CD14-positive monocyte (primary cell): ENCODE data around the gene GRM4. TPM values are rescaled to one million over a fixed set of nuclear protein-coding genes. Genes with fewer than 3 reads are reported as not detected.

Experiments used
- DNase-seq, 3 donors: peaks; one replicate each; pipeline ENCODE4 v3.0.0-alpha.2; 2011 to 2022
- H2AFZ ChIP-seq: 2 replicates; pipeline ENCODE4 v1.6.0; 2012; ENCODE audit warnings: mild to moderate bottlenecking, low read depth, low read length, inconsistent platforms; ENCODE audit not compliant: insufficient read depth, poor library complexity, severe bottlenecking
- H3K27ac ChIP-seq, 2 donors: 1 replicate in 1 of 2; 2 replicates in 1 of 2; pipeline ENCODE4 v1.5.1; 2012 to 2013; ENCODE audit warnings: low read length in 2 of 2, control low read depth in 1 of 2, inconsistent platforms in 1 of 2, low read depth in 1 of 2, mild to moderate bottlenecking in 1 of 2
- H3K27me3 ChIP-seq, 2 donors: one replicate each; pipeline versions ENCODE4 v1.6.0 to v1.6.1; 2011 to 2013; ENCODE audit warnings: low read length in 2 of 2; ENCODE audit not compliant: control insufficient read depth in 2 of 2, insufficient read depth in 2 of 2
- H3K36me3 ChIP-seq, 2 donors: replicated peaks in 1 of 2; 1 replicate in 1 of 2; 2 replicates in 1 of 2; pipeline versions ENCODE4 v1.5.1 to v1.6.1; 2012 to 2013; ENCODE audit warnings: low read length in 2 of 2, control low read depth in 1 of 2, inconsistent platforms in 1 of 2, mild to moderate bottlenecking in 1 of 2; ENCODE audit not compliant: insufficient read depth in 2 of 2, control insufficient read depth in 1 of 2
- H3K4me1 ChIP-seq, 2 donors: 1 replicate in 1 of 2; 2 replicates in 1 of 2; pipeline versions ENCODE4 v1.5.1 to v1.6.1; 2012 to 2013; ENCODE audit warnings: low read length in 2 of 2, control low read depth in 1 of 2, inconsistent platforms in 1 of 2, mild to moderate bottlenecking in 1 of 2, moderate library complexity in 1 of 2; ENCODE audit not compliant: insufficient read depth in 2 of 2, control insufficient read depth in 1 of 2
- H3K4me2 ChIP-seq: replicated peaks from 2 replicates; pipeline ENCODE3; 2012; ENCODE audit warnings: low read length, moderate library complexity, mild to moderate bottlenecking; ENCODE audit not compliant: poor library complexity, severe bottlenecking; ENCODE audit errors: extremely low read depth
- H3K4me3 ChIP-seq, 3 experiments: fragments of 200-600 bp in 1 of 3; sonication (generic) in 1 of 3; replicated peaks in 1 of 3; 1 replicate in 2 of 3; 2 replicates in 1 of 3; pipeline ENCODE4 v1.5.1; 2011 to 2013; ENCODE audit warnings: low read length in 3 of 3, mild to moderate bottlenecking in 3 of 3, control low read depth in 2 of 3, low read depth in 2 of 3, inconsistent platforms in 1 of 3, moderate library complexity in 1 of 3
- H3K79me2 ChIP-seq: 2 replicates; pipeline ENCODE4 v1.6.0; 2012; ENCODE audit warnings: mild to moderate bottlenecking, control low read depth, inconsistent platforms, low read length, moderate library complexity; ENCODE audit not compliant: insufficient read depth
- H3K9ac ChIP-seq: 2 replicates; pipeline ENCODE4 v1.6.0; 2017; ENCODE audit warnings: low read length, mild to moderate bottlenecking; ENCODE audit not compliant: insufficient read depth, poor library complexity, severe bottlenecking
- H3K9me3 ChIP-seq, 2 donors: replicated peaks in 1 of 2; 1 replicate in 1 of 2; 2 replicates in 1 of 2; pipeline versions ENCODE4 v1.5.1 to v1.6.1; 2012 to 2013; ENCODE audit warnings: low read length in 2 of 2, control low read depth in 1 of 2; ENCODE audit not compliant: control insufficient read depth in 1 of 2, insufficient read depth in 1 of 2
- H4K20me1 ChIP-seq: 2 replicates; pipeline ENCODE4 v1.6.0; 2012; ENCODE audit warnings: mild to moderate bottlenecking, low read length, control low read depth, moderate library complexity; ENCODE audit not compliant: insufficient read depth
- H3K27ac Mint-ChIP-seq, 7 donors: one replicate each; pipeline ENCODE4 v1.8.0; 2020; ENCODE audit warnings: mild to moderate bottlenecking in 7 of 7, mixed read lengths in 7 of 7, moderate library complexity in 6 of 7, inconsistent platforms in 2 of 7
- H3K27me3 Mint-ChIP-seq, 3 donors: one replicate each; pipeline ENCODE4 v1.8.0; 2021 to 2022; ENCODE audit warnings: low read depth in 3 of 3, mild to moderate bottlenecking in 3 of 3, mixed read lengths in 3 of 3, moderate library complexity in 3 of 3, inconsistent platforms in 1 of 3
- H3K36me3 Mint-ChIP-seq, 2 donors: one replicate each; pipeline ENCODE4 v1.8.0; 2020; ENCODE audit warnings: mixed read lengths in 2 of 2, inconsistent platforms in 1 of 2, mild to moderate bottlenecking in 1 of 2
- H3K4me1 Mint-ChIP-seq: one replicate; pipeline ENCODE4 v1.8.0; 2020; ENCODE audit warnings: mild to moderate bottlenecking, mixed read lengths
- H3K4me3 Mint-ChIP-seq, 2 donors: one replicate each; pipeline ENCODE4 v1.8.0; 2020; ENCODE audit warnings: mild to moderate bottlenecking in 2 of 2, mixed read lengths in 2 of 2, moderate library complexity in 1 of 2
- H3K9me3 Mint-ChIP-seq, 7 donors: one replicate each; pipeline ENCODE4 v1.8.0; 2020 to 2022; ENCODE audit warnings: mixed read lengths in 7 of 7, mild to moderate bottlenecking in 6 of 7, moderate library complexity in 6 of 7, inconsistent platforms in 2 of 7
- WGBS: methylation state at CpG from one replicate; pipeline ENCODE4 v1.1.5; 2013; ENCODE audit warnings: missing lambda C conversion rate; ENCODE audit not compliant: insufficient coverage; 5-methylcytosine and 5-hydroxymethylcytosine counted together
- intact Hi-C, 2 donors: fragments of 100-400 bp; cut with micrococcal nuclease; formaldehyde crosslinking; loops; one replicate each; pipeline versions ENCODE4 v1.15.0 to v1.15.1; 2023
- polyA plus RNA-seq, 3 donors: library from polyadenylated mRNA; depleted of rRNA in 1 of 3; unstranded in 2 of 3; stranded (reverse) in 1 of 3; fragments of 300-500 nt in 2 of 3; fragments of >200 nt in 1 of 3; fragmentation: Illumina TruSeq in 2 of 3; gene quantifications; 1 replicate in 2 of 3; 2 replicates in 1 of 3; pipeline ENCODE4 v1.2.3, GENCODE V29; 2012 to 2021
- TF ChIP-seq, protein P1 (sequence below): fragments of 200-600 bp; IDR thresholded peaks from one replicate; pipeline ENCODE4 v1.8.0; 2022; ENCODE audit warnings: antibody characterized with exemption, mild to moderate bottlenecking

GRM4 gene
- polyA plus RNA-seq, 3 donors: not detected

DNA sequence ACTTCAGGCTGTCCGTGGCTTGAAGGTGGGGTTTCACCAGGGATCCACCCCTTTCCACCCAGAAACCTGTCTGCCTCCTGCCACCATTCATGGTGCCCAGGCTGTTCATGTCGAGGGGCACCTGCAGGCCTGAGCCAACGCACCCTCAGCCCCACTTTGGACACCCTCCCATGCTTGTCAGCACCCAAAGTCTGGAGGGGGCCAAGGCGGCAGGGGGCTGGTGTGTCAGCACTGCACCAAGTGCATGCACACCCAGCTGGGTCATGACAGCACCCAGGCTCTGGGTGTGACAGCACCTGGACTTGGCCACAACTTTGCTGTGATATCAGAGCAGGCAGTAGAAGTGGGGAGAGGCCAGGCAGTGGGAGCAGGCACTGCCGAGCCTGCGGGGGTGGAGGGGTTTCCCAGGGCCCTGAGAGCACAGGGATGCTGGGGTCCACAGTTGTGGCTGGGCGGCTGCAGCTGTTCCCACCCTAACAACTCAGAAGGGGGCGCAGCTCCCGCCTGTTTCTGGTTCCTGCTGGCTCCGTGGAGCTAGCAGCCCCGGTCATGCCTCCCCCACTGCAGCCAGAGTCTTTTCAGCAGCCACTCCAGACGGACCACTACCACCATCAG is 33.3 kb upstream of the GRM4 start:
- no peak overlapping the region for H3K9ac ChIP-seq
- H3K4me1 ChIP-seq: peaks cover 18 to 21% of the 10 kb centered on the region in 2 donors
- H3K4me3 Mint-ChIP-seq: no peak overlapping the region
- H3K27me3 ChIP-seq: no peaks in the 10 kb centered on the region
- no peaks in the 10 kb centered on the region for H3K36me3 ChIP-seq
- H3K79me2 ChIP-seq: no peaks in the 10 kb centered on the region
- H4K20me1 ChIP-seq: no peaks in the 10 kb centered on the region
- no peak overlapping the region for H3K27ac Mint-ChIP-seq
- intact Hi-C loops: no loop called here
- TF ChIP-seq, protein P1, sequence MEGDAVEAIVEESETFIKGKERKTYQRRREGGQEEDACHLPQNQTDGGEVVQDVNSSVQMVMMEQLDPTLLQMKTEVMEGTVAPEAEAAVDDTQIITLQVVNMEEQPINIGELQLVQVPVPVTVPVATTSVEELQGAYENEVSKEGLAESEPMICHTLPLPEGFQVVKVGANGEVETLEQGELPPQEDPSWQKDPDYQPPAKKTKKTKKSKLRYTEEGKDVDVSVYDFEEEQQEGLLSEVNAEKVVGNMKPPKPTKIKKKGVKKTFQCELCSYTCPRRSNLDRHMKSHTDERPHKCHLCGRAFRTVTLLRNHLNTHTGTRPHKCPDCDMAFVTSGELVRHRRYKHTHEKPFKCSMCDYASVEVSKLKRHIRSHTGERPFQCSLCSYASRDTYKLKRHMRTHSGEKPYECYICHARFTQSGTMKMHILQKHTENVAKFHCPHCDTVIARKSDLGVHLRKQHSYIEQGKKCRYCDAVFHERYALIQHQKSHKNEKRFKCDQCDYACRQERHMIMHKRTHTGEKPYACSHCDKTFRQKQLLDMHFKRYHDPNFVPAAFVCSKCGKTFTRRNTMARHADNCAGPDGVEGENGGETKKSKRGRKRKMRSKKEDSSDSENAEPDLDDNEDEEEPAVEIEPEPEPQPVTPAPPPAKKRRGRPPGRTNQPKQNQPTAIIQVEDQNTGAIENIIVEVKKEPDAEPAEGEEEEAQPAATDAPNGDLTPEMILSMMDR: no peak
- H3K9me3 Mint-ChIP-seq: peaks cover 0 to 8% (median 3%) of the 10 kb centered on the region in 7 donors
- no peak overlapping the region for H3K4me3 ChIP-seq
- no peak overlapping the region for H3K27ac ChIP-seq
- no peak overlapping the region for H2AFZ ChIP-seq
- no peaks in the 10 kb centered on the region for H3K36me3 Mint-ChIP-seq
- no peak for DNase-seq
- H3K4me1 Mint-ChIP-seq: peaks cover 25% of the 10 kb centered on the region
- H3K27me3 Mint-ChIP-seq: peaks cover 0 to 2% (median 2%) of the 10 kb centered on the region in 3 donors
- peaks cover 0 to 4% of the 10 kb centered on the region in 2 donors for H3K9me3 ChIP-seq
- H3K4me2 ChIP-seq: no peak overlapping the region
- 75% methylated on average over 12 of the region's 12 CpGs for WGBS

DNA sequence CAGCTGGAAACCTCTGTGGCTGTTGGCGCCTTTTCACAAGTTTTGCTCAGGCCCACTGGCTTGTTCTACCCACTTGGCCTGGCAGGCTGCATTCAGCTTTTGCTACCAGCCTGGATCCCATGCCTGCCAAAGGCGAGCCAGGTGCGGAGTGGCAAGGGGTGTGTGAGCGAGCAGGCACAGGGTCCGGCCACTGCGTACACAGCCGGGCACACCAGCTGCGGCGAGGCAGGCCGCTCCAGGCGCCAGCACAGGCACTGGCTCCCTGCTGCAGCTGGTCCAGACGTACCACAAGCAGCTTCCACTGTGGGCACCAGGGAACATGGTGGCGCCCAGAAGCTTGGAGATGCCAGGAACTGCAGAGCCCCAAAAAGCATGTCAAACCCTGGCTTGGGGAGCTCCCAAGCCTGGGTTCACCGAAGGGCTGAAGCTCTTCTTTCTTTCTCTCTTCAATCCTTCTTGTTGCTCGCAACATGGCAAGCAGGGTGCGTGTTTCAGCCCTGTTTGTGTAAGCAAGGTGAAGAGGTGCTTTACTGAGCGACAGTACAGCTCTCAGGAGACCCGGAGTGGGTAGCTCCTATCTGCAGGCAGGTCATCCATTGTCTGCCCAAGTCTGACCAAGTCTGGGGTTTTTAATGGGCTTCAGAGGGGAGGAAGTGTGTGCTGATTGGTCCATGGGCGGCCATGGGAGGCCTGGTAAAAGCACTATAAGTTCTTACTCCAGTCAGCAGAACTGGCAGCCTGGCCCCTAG is 32.6 kb upstream of the GRM4 start:
- H3K36me3 ChIP-seq: no peaks in the 10 kb centered on the region
- H3K27me3 Mint-ChIP-seq: peaks cover 0 to 3% (median 2%) of the 10 kb centered on the region in 3 donors
- no peaks in the 10 kb centered on the region for H3K27me3 ChIP-seq
- H3K79me2 ChIP-seq: no peaks in the 10 kb centered on the region
- H3K27ac Mint-ChIP-seq: no peak overlapping the region
- H3K4me3 Mint-ChIP-seq: no peak overlapping the region
- no peaks in the 10 kb centered on the region for H4K20me1 ChIP-seq
- peaks cover 0 to 8% (median 3%) of the 10 kb centered on the region in 7 donors for H3K9me3 Mint-ChIP-seq
- no peak overlapping the region for H2AFZ ChIP-seq
- H3K4me1 Mint-ChIP-seq: peaks cover 22% of the 10 kb centered on the region
- DNase-seq: no peak
- no peak overlapping the region for H3K9ac ChIP-seq
- WGBS: 98% methylated on average over 17 of the region's 19 CpGs
- intact Hi-C loops: no loop called here
- H3K4me1 ChIP-seq: peaks cover 14 to 17% of the 10 kb centered on the region in 2 donors
- no peak overlapping the region for H3K27ac ChIP-seq
- no peaks in the 10 kb centered on the region for H3K36me3 Mint-ChIP-seq
- TF ChIP-seq, protein P1: no peak
- peaks cover 0 to 4% of the 10 kb centered on the region in 2 donors for H3K9me3 ChIP-seq
- H3K4me2 ChIP-seq: no peak overlapping the region
- no peak overlapping the region for H3K4me3 ChIP-seq
